WTC11 (cell line): Measurements from ENCODE around the gene SLN.

ENCODE experiments used
- NR2C2 ChIP-seq: sonication (generic); formaldehyde crosslinking; IDR thresholded peaks from 2 replicates; pipeline ENCODE4 v1.8.0; 2022; ENCODE audit warnings: mild to moderate bottlenecking, missing genetic modification reagents
- TEAD4 ChIP-seq: sonication (generic); formaldehyde crosslinking; IDR thresholded peaks from 2 replicates; pipeline ENCODE4 v1.8.0; 2022; ENCODE audit warnings: mild to moderate bottlenecking, missing genetic modification reagents

DNA sequence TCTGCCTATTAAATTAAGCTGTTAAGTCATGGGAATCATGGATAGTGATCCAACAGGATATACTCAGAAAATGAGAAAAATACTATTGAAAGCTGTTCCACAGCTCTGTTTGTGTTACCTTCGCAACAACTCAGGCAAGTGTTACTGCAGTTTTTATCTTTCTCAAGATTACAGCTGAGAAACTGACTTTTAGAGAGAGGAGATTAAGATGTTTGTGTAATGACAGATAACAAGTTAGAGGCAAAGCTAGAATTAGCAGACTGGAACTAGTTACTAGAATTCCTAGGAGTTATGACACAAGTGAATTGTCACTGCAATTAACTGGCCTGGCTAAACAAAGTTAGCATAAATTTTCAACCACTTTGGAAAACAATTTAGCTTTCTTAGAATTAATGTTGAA lies 1.6 kb downstream of the SLN start:
- TF ChIP-seq NR2C2 (CRISPR knock-in tag) (no peak), TEAD4 (CRISPR knock-in tag) (no peak)
